COR-L47 (cell line): ENCODE data around the gene ZCCHC7.
"Not testable (repeated sequence)": the region's sequence is repeated elsewhere in the genome, so short reads cannot be mapped to it uniquely, and the experiment has no call there.

ENCODE experiments used
- DNase-seq: peaks from one replicate; lab custom pipeline; 2025; lab: John Stamatoyannopoulos, UW

ZCCHC7 gene

DNA sequence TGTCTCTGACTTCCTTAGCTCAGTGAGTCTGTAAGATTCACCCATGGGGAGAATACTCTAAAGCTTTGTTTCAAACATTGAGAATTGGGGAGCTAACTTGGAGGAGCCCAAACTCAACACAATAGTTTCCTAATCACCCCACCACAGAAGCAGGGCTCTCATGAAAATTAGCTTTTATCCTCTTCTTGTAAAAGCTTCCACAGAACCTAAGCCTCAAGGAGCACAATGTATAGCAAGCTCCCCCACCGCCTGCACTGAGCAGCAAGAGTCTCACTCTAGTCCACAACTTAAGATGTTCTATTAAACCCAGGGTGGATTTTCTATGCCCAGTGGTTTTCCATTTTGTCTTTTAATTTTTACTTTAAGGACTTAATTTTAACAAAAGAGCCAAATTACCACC lies 253.2 kb downstream of the ZCCHC7 start:
- no peak for DNase-seq

DNA sequence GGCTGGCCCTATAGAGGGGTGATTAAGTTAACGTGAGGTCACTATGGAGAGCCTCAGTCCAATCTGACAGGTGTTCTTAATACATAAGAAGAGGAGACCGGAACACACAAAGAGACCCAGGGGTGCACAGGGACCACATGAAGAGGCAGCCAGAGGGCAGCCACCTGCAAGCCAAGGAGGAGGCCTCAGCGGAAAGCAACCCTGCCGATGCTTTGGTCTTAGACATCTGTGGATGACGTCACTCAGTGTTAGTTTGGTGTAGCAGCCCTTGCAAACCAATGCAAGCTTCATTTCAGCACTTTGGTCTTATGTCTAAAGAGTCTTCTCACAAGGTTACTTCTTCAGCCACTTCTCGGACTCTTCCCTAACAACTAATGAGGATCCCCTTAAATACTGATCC lies 254.5 kb downstream of the ZCCHC7 start:
- DNase-seq = no peak

DNA sequence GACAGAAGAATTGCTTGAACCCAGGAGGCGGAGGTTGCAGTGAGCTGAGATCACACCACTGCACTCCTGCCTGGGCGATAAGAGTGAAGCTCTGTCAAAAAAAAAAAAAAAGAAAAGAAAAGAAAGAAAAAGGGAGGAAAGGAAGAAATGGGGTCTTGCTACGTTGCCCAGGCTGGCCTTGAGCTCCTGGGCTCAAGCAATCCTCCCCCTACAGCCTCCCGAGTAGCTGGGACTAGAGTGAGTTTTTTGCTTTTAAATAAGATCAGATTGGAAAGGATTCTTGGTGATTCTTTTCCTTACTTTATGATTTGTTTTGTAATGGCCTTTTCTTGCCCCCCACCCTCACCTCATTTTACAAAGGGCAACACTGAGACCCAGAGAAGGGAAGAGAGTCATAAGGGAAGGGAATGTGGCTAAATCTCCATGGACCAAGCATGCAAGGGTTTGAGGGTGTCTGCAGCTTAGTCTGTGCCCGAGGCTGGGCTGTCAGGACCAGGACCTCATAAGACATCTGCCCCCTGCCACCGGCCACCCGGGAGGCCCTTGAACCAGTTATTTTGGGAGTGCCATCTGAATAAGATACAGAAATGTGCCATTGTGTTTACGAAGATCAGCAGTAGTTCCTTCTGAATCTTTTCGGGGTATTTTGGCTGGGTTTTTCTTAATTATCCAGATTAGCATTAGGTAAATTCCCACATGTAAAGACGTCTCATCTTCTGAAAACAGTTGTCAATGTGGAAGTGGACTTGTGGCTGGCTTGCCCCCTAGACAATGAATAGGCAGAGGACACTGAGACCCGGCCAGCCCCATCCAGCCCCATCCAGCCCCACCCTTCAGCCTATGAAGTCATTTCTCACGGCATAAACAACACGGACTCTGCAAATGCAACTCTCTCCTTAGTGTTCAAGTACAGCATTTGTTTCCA lies 257.6 kb downstream of the ZCCHC7 start:
- DNase-seq = no peak

- DNase-seq = no peak
These were observed 258.2 kb downstream of the ZCCHC7 start for GRCh38 chr9:37378613-37379004.

DNA sequence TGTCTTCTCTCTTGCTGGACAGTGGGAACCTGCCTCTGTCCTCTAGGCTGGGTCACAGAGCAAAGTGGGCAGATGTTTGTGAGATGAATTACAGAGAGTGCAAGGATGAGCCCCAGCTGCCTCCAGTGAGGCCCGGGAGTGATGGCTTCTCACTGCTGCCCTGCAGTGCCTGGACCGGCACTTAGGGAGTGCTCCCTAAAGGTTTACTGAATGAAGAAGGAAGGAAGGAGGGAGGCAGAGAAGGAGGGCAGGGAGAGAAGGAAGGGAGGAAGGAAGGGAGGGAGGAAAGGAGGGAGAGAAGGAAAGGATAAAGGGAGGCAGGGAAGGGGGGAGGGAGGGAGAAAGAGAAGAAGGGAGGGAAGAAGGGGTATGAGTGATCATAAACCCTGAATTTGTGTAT lies 259.5 kb downstream of the ZCCHC7 start:
- DNase-seq = no peak

DNA sequence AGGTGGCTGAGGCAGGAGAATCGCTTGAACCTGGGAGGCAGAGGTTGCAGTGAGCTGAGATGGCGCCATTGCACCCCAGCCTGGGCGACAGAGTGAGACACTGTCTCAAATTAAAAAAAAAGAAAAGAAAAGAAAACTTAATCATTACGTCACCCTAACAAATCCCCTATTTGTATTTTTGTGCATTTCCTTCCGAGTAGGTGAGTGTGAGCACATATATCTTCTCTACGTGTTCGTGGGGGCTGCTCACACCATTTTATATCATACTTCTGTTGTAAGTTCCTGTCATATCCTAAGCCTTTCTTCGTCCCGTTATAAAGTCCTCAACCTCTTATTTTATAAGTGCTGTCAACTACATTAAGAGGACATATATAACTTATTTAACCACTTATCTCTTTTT lies 260.2 kb downstream of the ZCCHC7 start:
- no peak for DNase-seq

DNA sequence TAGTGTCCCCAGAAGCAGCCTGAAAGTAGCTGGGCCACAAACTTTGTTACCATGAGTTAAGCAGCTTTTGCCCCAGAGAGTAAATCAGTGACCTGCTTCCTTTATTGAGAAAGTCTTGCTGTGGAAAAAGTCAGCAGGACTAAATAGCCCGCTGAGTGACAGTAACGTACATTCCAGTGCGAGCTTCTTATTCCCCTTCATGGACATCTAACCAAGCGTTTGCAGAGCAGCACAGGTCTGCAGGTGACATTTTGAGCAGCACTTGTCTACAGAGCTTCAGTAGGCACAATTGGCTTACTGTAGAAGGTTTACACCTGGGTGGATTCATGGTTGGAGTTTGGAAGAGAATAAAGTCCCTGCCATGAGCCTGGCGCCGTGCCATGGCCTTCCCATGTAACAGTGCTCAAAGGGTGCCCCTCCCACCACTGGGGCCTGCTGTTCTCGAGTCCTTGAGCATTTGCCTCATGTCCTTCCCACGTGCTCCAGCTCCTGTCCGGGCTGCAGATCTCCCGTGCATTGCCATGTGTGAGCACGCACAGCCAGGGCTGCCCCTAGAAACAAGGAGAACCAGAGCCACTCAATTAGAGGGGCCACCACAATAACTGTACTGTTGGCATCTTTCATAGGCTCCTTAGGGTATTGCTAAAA lies 260.8 kb downstream of the ZCCHC7 start:
- no peak for DNase-seq

DNA sequence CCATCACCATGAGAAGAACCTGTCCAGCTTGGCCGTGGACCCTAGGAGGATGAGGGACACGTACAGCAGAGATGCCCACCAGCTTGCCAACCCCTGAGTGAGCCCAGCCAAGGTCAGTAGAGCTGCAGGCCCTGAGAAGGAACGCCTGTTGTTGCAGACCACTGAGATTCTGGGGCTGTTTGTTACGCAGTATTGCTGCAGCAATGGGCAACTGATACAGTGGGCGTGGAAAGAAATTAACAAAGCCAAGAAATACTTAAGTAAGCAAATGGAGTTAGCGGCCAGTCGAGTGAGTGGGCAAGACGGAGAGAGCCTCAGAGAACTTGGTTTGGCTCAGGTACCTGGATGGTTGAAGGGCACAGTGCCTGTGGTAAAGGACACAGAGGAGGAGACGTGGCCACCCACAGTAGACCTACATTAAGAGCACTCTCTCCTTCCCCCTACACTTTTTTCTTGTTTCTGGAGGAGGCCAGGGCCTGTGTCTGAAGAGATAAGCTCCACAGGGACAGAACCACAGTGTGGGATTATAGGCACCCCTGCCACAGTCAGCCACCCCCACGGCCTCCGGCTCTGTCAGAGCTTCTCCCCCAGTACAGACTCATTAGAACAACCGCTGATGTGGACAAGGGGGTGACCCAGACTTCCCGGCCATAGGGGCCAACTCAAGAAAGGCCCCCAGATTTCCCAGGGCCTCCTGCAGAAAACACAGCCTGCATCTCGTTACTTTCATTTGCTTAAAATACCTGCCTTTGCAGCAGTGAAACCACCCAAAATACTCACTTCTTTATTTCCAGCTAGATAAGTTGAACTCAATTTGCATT lies 262.0 kb downstream of the ZCCHC7 start:
- DNase-seq = no peak

GRCh38 chr9:37382982-37383357 lies 262.6 kb downstream of the ZCCHC7 start:
- no peak for DNase-seq

GRCh38 chr9:37383393-37383792 lies 263.0 kb downstream of the ZCCHC7 start:
- no peak for DNase-seq

GRCh38 chr9:37383876-37384746 lies 263.7 kb downstream of the ZCCHC7 start:
- DNase-seq = no peak

DNA sequence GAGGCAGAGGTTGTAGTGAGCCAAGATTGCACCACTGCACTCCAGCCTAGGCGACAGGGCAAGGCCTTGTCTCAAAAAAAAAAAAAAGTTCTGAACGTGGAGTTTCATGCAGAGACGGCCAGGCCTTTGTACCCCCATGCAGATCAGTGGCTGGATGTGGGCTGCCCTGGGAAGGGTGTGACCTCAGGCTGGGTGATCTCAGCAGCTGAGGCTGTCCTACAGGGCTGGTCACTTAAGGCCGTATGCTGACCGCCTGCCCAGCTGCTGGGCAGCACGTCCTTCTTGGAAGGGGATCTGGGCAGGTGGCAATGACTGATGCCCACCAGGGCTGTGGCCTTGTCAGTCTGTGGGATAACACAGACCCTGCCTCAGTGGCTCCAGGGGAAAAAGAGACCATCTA lies 264.9 kb downstream of the ZCCHC7 start:
- no peak for DNase-seq

DNA sequence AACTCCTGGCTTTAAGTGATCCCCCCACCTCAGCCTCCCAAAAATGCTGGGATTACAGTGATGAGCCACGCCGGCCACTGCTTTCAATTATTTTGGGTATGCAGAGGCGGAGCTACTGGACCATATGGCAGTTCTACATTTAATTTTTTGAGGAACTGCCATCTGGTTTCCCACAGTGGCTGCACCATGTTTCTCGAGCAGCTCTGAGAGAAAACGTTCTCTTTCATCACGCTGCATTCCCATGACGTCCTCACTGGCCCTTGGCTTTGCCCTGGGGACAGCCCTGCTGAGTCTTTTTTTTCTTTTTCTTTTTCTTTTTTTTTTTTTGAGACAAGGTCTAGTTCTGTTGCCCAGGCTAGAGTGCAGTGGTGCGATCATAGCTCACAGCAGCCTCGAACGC lies 266.6 kb downstream of the ZCCHC7 start:
- no peak for DNase-seq

DNA sequence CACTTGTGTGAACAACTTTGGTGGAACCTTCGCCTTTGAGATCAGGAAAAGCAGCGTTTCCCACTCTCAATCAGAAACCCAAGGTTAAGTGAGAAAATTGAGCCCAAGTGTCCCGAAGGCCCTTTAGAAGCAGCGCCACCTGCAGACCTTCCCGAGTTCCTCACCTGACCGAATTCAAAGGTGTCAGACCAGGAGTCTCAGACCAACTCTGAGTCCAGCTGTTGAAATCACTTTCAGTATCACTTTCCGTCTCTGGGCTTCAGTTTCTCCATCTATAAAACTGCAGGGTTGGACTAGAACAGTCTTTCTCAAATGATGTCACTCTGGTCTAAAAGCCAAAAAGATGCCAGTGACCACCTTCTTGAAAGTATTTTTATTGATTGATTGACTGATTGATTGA lies 270.4 kb downstream of the ZCCHC7 start:
- DNase-seq = no peak

DNA sequence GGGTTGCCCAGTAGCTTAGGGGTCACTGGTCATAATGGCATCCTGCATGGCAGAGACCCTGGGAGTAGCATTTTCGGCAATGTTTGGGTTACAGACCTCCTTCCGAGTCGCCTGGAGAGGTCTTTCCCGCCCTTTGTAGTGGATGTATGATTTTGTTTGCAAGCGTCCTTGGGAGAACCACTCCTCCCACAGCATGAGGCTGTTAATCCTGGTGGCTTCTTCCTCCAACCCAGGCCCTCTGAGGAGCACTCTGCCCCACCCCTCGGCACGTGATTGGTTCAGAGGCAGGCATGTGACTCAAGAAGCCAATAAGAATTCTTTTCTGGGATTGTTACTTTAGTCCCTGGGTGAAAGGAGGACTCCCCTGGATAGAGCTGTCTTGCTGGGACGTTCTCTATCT lies 271.9 kb downstream of the ZCCHC7 start:
- no peak for DNase-seq

DNA sequence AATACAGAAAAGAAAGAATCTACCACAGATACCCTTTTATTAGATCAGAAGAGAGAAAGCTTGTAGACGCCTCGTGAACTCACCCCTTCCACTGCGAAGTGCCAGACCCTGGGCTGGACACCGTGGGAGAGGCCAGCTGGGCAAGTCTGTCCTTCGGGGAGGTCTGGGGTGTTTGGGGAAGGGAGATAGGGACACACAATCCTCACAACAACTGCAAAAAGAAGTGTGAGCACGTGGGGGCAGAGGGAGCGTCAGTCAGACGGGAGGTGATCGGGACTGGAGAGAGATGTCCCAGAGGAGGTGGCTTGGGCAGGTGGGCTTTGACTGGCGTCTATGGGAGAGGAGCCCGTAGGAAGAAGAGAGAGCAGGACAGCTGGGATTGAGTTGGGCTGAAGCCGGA lies 274.9 kb downstream of the ZCCHC7 start:
- no peak for DNase-seq

GRCh38 chr9:37395663-37396062 lies 275.3 kb downstream of the ZCCHC7 start:
- DNase-seq = no peak

GRCh38 chr9:37397948-37398347 lies 277.6 kb downstream of the ZCCHC7 start:
- not testable (repeated sequence) for DNase-seq

- DNase-seq = no peak
These were observed 278.2 kb downstream of the ZCCHC7 start for GRCh38 chr9:37398464-37399025.

GRCh38 chr9:37399336-37399735 lies 279.0 kb downstream of the ZCCHC7 start:
- no peak for DNase-seq

DNA sequence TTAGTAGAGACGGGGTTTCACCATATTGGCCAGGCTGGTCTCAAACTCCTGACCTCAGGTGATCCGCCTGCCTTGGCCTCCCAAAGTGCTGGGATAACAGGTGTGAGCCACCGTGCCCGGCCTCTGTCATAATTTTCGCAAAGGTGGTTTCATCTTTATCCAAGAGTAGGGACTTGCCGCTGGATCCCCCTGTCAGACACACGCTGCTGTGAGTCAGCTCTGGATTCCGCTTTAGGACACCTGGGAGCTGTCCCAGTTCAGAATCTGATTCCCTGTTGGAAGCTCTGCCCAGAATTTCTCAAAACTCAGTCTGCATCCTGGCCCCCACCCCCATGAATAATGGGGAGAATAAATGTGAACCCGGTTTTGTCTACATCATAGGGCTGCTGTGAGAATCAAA lies 284.2 kb downstream of the ZCCHC7 start:
- DNase-seq = no peak
